HCT116 (cell line): Measurements from ENCODE around the gene AMPD3.
A peak's percentile ranks its signal among the peaks of the same experiment; 100 is the strongest.

Source experiments
- CEBPB ChIP-seq: IDR thresholded peaks from 2 replicates; pipeline ENCODE4 v1.6.1; 2012; ENCODE audit warnings: low read depth
- EGR1 ChIP-seq: IDR thresholded peaks from 2 replicates; pipeline ENCODE4 v1.6.1; 2012; ENCODE audit warnings: low read depth
- ELF1 ChIP-seq: IDR thresholded peaks from 2 replicates; pipeline ENCODE4 v1.6.1; 2012; ENCODE audit warnings: low read depth, borderline replicate concordance
- EZH2 ChIP-seq: fragments of 200-600 bp; sonication (generic); IDR thresholded peaks from 2 replicates; pipeline ENCODE4 v1.6.1; 2017; ENCODE audit warnings: antibody characterized with exemption, mixed run types
- EZH2phosphoT487 ChIP-seq: fragments of 200-600 bp; IDR thresholded peaks from 2 replicates; pipeline ENCODE4 v1.6.1; 2018; ENCODE audit warnings: antibody characterized with exemption, borderline replicate concordance
- JUND ChIP-seq: IDR thresholded peaks from 2 replicates; pipeline ENCODE4 v1.6.1; 2012
- POLR2A ChIP-seq: IDR thresholded peaks from 2 replicates; pipeline ENCODE4 v1.7.0; 2011; ENCODE audit warnings: borderline replicate concordance; ENCODE audit not compliant: insufficient read depth, insufficient read length; ENCODE audit errors: extremely low read depth
- POLR2AphosphoS5 ChIP-seq: IDR thresholded peaks from 2 replicates; pipeline ENCODE4 v1.6.1; 2011; ENCODE audit warnings: mild to moderate bottlenecking, low read depth, low read length, moderate library complexity
- SIN3A ChIP-seq: IDR thresholded peaks from 2 replicates; pipeline ENCODE4 v1.6.1; 2012; ENCODE audit warnings: low read depth
- ZNF274 ChIP-seq: fragments of 200-500 bp; sonication (Bioruptor generic); IDR thresholded peaks from 2 replicates; pipeline ENCODE4 v1.6.1; 2014; ENCODE audit warnings: mild to moderate bottlenecking, low read depth, low read length, inconsistent platforms
- TF ChIP-seq, protein P1 (sequence below): IDR thresholded peaks from 2 replicates; pipeline ENCODE4 v1.6.1; 2011; ENCODE audit warnings: mild to moderate bottlenecking, low read length, moderate library complexity; ENCODE audit not compliant: insufficient replicate concordance; ENCODE audit errors: extremely low read depth
- TF ChIP-seq, protein P2 (sequence below), 3 experiments: fragments of 200-600 bp in 1 of 3; sonication (generic) in 1 of 3; IDR thresholded peaks in 2 of 3; conservative IDR thresholded peaks in 1 of 3; 2 replicates each; pipeline ENCODE4 v1.5.1; 2012 to 2017; ENCODE audit warnings: low read depth in 2 of 3, low read length in 2 of 3, antibody characterized with exemption in 1 of 3, borderline replicate concordance in 1 of 3, control low read depth in 1 of 3, mild to moderate bottlenecking in 1 of 3, mixed read lengths in 1 of 3, mixed run types in 1 of 3, moderate library complexity in 1 of 3; ENCODE audit not compliant: insufficient read depth in 1 of 3
- TF ChIP-seq, protein P3 (sequence below): IDR thresholded peaks from 2 replicates; pipeline ENCODE4 v1.6.1; 2012

DNA sequence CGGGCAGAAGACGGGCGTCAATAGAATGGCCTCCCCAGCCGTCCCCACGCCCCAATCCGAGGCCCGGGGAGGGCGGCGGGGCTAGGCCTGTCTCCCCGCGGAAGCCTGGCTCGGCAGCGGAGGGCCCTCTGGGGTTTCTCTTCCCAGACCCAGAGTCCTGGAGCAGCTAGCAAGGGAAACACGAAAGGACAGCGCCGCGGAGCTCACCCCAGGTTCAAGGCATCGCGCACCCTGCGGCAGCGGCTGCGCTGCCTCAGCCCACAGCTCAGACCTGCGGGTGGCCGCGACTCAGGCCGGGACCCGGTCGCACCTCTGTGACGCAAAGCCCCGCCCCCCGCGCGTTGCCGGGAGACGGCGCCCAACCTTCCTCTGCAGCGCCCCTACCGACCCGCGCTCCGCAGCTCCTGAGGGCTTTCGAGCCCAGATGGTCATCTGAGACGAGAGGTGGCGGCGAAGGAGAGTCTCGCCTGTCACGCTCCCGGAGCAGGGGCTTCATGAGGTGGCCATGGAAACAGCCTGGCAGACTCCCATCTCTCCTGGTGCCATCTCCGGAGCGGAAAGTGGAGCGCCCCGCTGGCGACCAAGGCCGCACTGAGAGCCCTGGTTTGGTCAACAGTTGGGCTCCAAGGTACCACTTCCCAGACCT is 86.0 kb downstream of the AMPD3 start, which contains the start of gene RNF141:
- TF ChIP-seq, protein P1, sequence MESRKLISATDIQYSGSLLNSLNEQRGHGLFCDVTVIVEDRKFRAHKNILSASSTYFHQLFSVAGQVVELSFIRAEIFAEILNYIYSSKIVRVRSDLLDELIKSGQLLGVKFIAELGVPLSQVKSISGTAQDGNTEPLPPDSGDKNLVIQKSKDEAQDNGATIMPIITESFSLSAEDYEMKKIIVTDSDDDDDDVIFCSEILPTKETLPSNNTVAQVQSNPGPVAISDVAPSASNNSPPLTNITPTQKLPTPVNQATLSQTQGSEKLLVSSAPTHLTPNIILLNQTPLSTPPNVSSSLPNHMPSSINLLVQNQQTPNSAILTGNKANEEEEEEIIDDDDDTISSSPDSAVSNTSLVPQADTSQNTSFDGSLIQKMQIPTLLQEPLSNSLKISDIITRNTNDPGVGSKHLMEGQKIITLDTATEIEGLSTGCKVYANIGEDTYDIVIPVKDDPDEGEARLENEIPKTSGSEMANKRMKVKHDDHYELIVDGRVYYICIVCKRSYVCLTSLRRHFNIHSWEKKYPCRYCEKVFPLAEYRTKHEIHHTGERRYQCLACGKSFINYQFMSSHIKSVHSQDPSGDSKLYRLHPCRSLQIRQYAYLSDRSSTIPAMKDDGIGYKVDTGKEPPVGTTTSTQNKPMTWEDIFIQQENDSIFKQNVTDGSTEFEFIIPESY = peak; percentile 21
- TF ChIP-seq POLR2A (peak; percentile 91), EZH2 (no peak), ZNF274 (no peak), EZH2phosphoT487 (no peak), EGR1 (0 out of 2 replicates have a peak, but pooled peaks have one; percentile 44), POLR2AphosphoS5 (peak; percentile 95), SIN3A (peak; percentile 78; the same call in 1 of the 2 replicates), CEBPB (no peak), JUND (no peak), ELF1 (no peak)
- TF ChIP-seq, protein P2, sequence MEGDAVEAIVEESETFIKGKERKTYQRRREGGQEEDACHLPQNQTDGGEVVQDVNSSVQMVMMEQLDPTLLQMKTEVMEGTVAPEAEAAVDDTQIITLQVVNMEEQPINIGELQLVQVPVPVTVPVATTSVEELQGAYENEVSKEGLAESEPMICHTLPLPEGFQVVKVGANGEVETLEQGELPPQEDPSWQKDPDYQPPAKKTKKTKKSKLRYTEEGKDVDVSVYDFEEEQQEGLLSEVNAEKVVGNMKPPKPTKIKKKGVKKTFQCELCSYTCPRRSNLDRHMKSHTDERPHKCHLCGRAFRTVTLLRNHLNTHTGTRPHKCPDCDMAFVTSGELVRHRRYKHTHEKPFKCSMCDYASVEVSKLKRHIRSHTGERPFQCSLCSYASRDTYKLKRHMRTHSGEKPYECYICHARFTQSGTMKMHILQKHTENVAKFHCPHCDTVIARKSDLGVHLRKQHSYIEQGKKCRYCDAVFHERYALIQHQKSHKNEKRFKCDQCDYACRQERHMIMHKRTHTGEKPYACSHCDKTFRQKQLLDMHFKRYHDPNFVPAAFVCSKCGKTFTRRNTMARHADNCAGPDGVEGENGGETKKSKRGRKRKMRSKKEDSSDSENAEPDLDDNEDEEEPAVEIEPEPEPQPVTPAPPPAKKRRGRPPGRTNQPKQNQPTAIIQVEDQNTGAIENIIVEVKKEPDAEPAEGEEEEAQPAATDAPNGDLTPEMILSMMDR (IDR thresholded peaks at IDR 0.05 in 2 of 3, conservative IDR thresholded peaks at IDR 0.05 in 1 of 3; ENCODE audit: borderline replicate concordance in 1 of 3, insufficient read depth in 1 of 3, low read depth in 2 of 3, low read length in 2 of 3) = peak; percentile 57 to 83 (median 67); a peak in 5 of 6 replicates
- TF ChIP-seq, protein P3, sequence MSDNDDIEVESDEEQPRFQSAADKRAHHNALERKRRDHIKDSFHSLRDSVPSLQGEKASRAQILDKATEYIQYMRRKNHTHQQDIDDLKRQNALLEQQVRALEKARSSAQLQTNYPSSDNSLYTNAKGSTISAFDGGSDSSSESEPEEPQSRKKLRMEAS = no peak; the same call in none of the 2 replicates
